ENCODE data around the gene R3HDM2.

R3HDM2 gene

DNA sequence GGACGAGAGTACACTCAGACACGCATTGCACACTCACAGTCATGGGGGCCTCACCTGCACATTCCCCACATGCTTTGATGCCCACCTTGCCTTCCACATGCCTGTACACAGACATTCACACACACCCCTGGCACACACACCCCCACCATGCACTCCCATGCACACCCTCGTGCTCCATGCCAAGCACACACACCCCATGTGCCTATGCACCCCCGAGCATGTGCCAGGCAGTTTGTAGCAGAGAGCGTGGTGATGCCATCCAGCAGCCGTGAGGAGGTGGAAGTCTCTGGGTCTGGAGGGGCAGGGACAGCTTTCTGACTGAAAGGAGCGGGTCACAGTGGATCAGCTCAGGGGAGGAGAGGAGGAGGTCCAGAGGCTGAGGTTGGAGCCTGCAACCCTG lies 224.9 kb downstream of the R3HDM2 start:
- Histone ChIP-seq H3K4ac (ENCODE audit: low read depth in 1 of 2, low read length in 2 of 2) (no peak overlapping the region), H3K9ac (ENCODE audit: low read length) (no peak overlapping the region), H3K36me3 (ENCODE audit: control insufficient read depth in 1 of 2, insufficient read depth in 2 of 2, low read depth in 1 of 2, low read length in 2 of 2) (peaks cover 95 to 97% of the 10 kb centered on the region in 2 experiments), H2AFZ (ENCODE audit: low read depth, low read length) (no peak overlapping the region), H3K9me3 (ENCODE audit: control insufficient read depth, low read length) (no peaks in the 10 kb centered on the region), H2BK12ac (ENCODE audit: low read length in 2 of 2) (no peak overlapping the region), H2BK120ac (ENCODE audit: low read depth, low read length) (no peak overlapping the region), H3K27me3 (ENCODE audit: control insufficient read depth in 1 of 2, insufficient read depth in 1 of 2, low read length in 2 of 2) (no peaks in the 10 kb centered on the region), H4K91ac (ENCODE audit: low read length) (no peak overlapping the region), H2BK15ac (ENCODE audit: low read depth, poor library complexity, severe bottlenecking) (no peak overlapping the region), H3K4me3 (ENCODE audit: insufficient read depth in 1 of 2, low read depth in 1 of 2, low read length in 2 of 2) (no peak overlapping the region), H3K27ac (ENCODE audit: low read length, poor library complexity, severe bottlenecking) (no peak overlapping the region), H3K79me1 (replicated peaks; ENCODE audit: low read length, poor library complexity, severe bottlenecking) (peaks cover 5% of the 10 kb centered on the region), H4K8ac (ENCODE audit: low read length) (no peak overlapping the region), H3K18ac (ENCODE audit: low read depth in 1 of 2, low read length in 2 of 2) (no peak overlapping the region), H3K4me1 (ENCODE audit: control insufficient read depth, insufficient read depth, low read depth, low read length) (peaks cover 1% of the 10 kb centered on the region), H3K4me2 (ENCODE audit: low read length, poor library complexity, severe bottlenecking) (no peak overlapping the region), H3K23ac (ENCODE audit: low read length in 2 of 2) (no peak overlapping the region), H2AK5ac (ENCODE audit: low read length, severe bottlenecking) (no peak overlapping the region), H2BK5ac (ENCODE audit: low read depth, low read length, poor library complexity, severe bottlenecking) (no peak overlapping the region), H3K14ac (ENCODE audit: low read length in 2 of 2) (no peak overlapping the region)
- WGBS = 95% methylated on average over 7 of the region's 7 CpGs
- no peak for DNase-seq

GRCh38 chr12:57205186-57205585 lies 225.7 kb downstream of the R3HDM2 start:
- no peak overlapping the region for H2BK15ac ChIP-seq (ENCODE audit: low read depth, poor library complexity, severe bottlenecking)
- H2BK5ac ChIP-seq (ENCODE audit: low read depth, low read length, poor library complexity, severe bottlenecking) = no peak overlapping the region
- H3K4ac ChIP-seq (ENCODE audit: low read depth in 1 of 2, low read length in 2 of 2) = no peak overlapping the region
- H3K9me3 ChIP-seq (ENCODE audit: control insufficient read depth, low read length) = no peaks in the 10 kb centered on the region
- no peak overlapping the region for H3K23ac ChIP-seq (ENCODE audit: low read length in 2 of 2)
- no peak overlapping the region for H3K27ac ChIP-seq (ENCODE audit: low read length, poor library complexity, severe bottlenecking)
- no peak overlapping the region for H3K4me2 ChIP-seq (ENCODE audit: low read length, poor library complexity, severe bottlenecking)
- no peaks in the 10 kb centered on the region for H3K27me3 ChIP-seq (ENCODE audit: control insufficient read depth in 1 of 2, insufficient read depth in 1 of 2, low read length in 2 of 2)
- H2AK5ac ChIP-seq (ENCODE audit: low read length, severe bottlenecking) = no peak overlapping the region
- no peak overlapping the region for H3K14ac ChIP-seq (ENCODE audit: low read length in 2 of 2)
- DNase-seq = no peak
- no peak overlapping the region for H2BK12ac ChIP-seq (ENCODE audit: low read length in 2 of 2)
- no peak overlapping the region for H4K91ac ChIP-seq (ENCODE audit: low read length)
- no peak overlapping the region for H2AFZ ChIP-seq (ENCODE audit: low read depth, low read length)
- peak overlapping the region in 1 of 2 experiments; percentile 34 for H3K4me3 ChIP-seq (ENCODE audit: insufficient read depth in 1 of 2, low read depth in 1 of 2, low read length in 2 of 2)
- WGBS = 98% methylated on average over 20 of the region's 26 CpGs
- no peak overlapping the region for H4K8ac ChIP-seq (ENCODE audit: low read length)
- H3K79me1 ChIP-seq (replicated peaks; ENCODE audit: low read length, poor library complexity, severe bottlenecking) = peaks cover 5% of the 10 kb centered on the region
- no peak overlapping the region for H2BK120ac ChIP-seq (ENCODE audit: low read depth, low read length)
- no peak overlapping the region for H3K18ac ChIP-seq (ENCODE audit: low read depth in 1 of 2, low read length in 2 of 2)
- no peak overlapping the region for H3K9ac ChIP-seq (ENCODE audit: low read length)
- H3K4me1 ChIP-seq (ENCODE audit: control insufficient read depth, insufficient read depth, low read depth, low read length) = peaks cover 1% of the 10 kb centered on the region
- peaks cover 95 to 97% of the 10 kb centered on the region in 2 experiments for H3K36me3 ChIP-seq (ENCODE audit: control insufficient read depth in 1 of 2, insufficient read depth in 2 of 2, low read depth in 1 of 2, low read length in 2 of 2)

DNA sequence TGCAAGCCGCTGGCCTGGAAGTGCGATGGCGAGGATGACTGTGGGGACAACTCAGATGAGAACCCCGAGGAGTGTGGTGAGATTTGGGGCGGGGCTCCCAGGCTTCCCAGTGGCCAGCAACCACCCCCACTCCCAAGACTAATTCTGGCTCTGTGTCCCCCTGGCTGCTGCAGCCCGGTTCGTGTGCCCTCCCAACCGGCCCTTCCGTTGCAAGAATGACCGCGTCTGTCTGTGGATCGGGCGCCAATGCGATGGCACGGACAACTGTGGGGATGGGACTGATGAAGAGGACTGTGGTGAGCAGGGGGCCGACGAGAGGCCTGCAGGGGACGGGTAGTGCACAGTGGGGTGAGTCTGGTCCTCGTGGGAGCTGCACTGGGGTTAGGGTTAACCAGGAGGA lies 226.4 kb downstream of the R3HDM2 start:
- Histone ChIP-seq H2AK5ac (ENCODE audit: low read length, severe bottlenecking) (no peak overlapping the region), H3K4ac (ENCODE audit: low read depth in 1 of 2, low read length in 2 of 2) (no peak overlapping the region), H3K23ac (ENCODE audit: low read length in 2 of 2) (no peak overlapping the region), H2BK15ac (ENCODE audit: low read depth, poor library complexity, severe bottlenecking) (no peak overlapping the region), H3K9me3 (ENCODE audit: control insufficient read depth, low read length) (no peaks in the 10 kb centered on the region), H3K4me3 (ENCODE audit: insufficient read depth in 1 of 2, low read depth in 1 of 2, low read length in 2 of 2) (no peak overlapping the region), H3K4me1 (ENCODE audit: control insufficient read depth, insufficient read depth, low read depth, low read length) (peaks cover 1% of the 10 kb centered on the region), H3K9ac (ENCODE audit: low read length) (no peak overlapping the region), H3K18ac (ENCODE audit: low read depth in 1 of 2, low read length in 2 of 2) (no peak overlapping the region), H3K79me1 (replicated peaks; ENCODE audit: low read length, poor library complexity, severe bottlenecking) (peaks cover 7% of the 10 kb centered on the region), H4K8ac (ENCODE audit: low read length) (no peak overlapping the region), H2BK12ac (ENCODE audit: low read length in 2 of 2) (no peak overlapping the region), H4K91ac (ENCODE audit: low read length) (no peak overlapping the region), H3K27me3 (ENCODE audit: control insufficient read depth in 1 of 2, insufficient read depth in 1 of 2, low read length in 2 of 2) (no peaks in the 10 kb centered on the region), H3K36me3 (ENCODE audit: control insufficient read depth in 1 of 2, insufficient read depth in 2 of 2, low read depth in 1 of 2, low read length in 2 of 2) (peaks cover 95 to 97% of the 10 kb centered on the region in 2 experiments), H2AFZ (ENCODE audit: low read depth, low read length) (no peak overlapping the region), H3K14ac (ENCODE audit: low read length in 2 of 2) (no peak overlapping the region), H3K27ac (ENCODE audit: low read length, poor library complexity, severe bottlenecking) (no peak overlapping the region), H2BK120ac (ENCODE audit: low read depth, low read length) (no peak overlapping the region), H2BK5ac (ENCODE audit: low read depth, low read length, poor library complexity, severe bottlenecking) (no peak overlapping the region), H3K4me2 (ENCODE audit: low read length, poor library complexity, severe bottlenecking) (no peak overlapping the region)
- DNase-seq = no peak
- WGBS = 95% methylated on average over 19 of the region's 19 CpGs

DNA sequence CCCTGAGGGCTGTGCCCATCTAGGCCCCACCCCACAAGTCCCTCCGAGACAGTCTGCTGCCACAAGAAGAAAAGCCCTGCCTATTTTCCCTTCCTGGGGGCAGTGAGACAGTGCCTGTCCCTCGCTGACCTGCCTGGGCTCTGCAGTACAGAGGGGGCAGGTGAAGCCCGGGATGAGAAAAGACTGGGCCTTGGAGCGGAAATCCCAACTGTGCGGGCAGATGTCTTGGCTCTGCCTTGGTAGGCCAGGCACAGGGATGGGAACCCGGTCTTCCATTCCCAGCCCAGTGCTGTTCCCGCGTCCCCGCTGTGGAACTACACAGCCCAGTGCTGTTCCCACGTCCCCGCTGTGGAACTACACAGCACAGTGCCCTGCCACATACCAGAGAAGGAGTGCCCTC lies 227.1 kb downstream of the R3HDM2 start:
- Histone ChIP-seq H3K9ac (ENCODE audit: low read length) (no peak overlapping the region), H2BK120ac (ENCODE audit: low read depth, low read length) (no peak overlapping the region), H4K8ac (ENCODE audit: low read length) (no peak overlapping the region), H3K4me2 (ENCODE audit: low read length, poor library complexity, severe bottlenecking) (no peak overlapping the region), H4K91ac (ENCODE audit: low read length) (no peak overlapping the region), H2BK12ac (ENCODE audit: low read length in 2 of 2) (no peak overlapping the region), H3K79me1 (replicated peaks; ENCODE audit: low read length, poor library complexity, severe bottlenecking) (peaks cover 7% of the 10 kb centered on the region), H2AK5ac (ENCODE audit: low read length, severe bottlenecking) (no peak overlapping the region), H3K4me1 (ENCODE audit: control insufficient read depth, insufficient read depth, low read depth, low read length) (peaks cover 1% of the 10 kb centered on the region), H3K36me3 (ENCODE audit: control insufficient read depth in 1 of 2, insufficient read depth in 2 of 2, low read depth in 1 of 2, low read length in 2 of 2) (peaks cover 95 to 97% of the 10 kb centered on the region in 2 experiments), H3K27ac (ENCODE audit: low read length, poor library complexity, severe bottlenecking) (no peak overlapping the region), H3K4ac (ENCODE audit: low read depth in 1 of 2, low read length in 2 of 2) (no peak overlapping the region), H3K14ac (ENCODE audit: low read length in 2 of 2) (no peak overlapping the region), H2BK15ac (ENCODE audit: low read depth, poor library complexity, severe bottlenecking) (no peak overlapping the region), H2AFZ (ENCODE audit: low read depth, low read length) (no peak overlapping the region), H3K27me3 (ENCODE audit: control insufficient read depth in 1 of 2, insufficient read depth in 1 of 2, low read length in 2 of 2) (no peaks in the 10 kb centered on the region), H3K4me3 (ENCODE audit: insufficient read depth in 1 of 2, low read depth in 1 of 2, low read length in 2 of 2) (no peak overlapping the region), H3K18ac (ENCODE audit: low read depth in 1 of 2, low read length in 2 of 2) (no peak overlapping the region), H3K9me3 (ENCODE audit: control insufficient read depth, low read length) (no peaks in the 10 kb centered on the region), H3K23ac (ENCODE audit: low read length in 2 of 2) (no peak overlapping the region), H2BK5ac (ENCODE audit: low read depth, low read length, poor library complexity, severe bottlenecking) (no peak overlapping the region)
- 88% methylated on average over 11 of the region's 11 CpGs for WGBS
- no peak for DNase-seq

Measured in mesenchymal stem cell (in vitro differentiated cells and primary cell).